Fibroblast of pulmonary artery (primary cell): ENCODE data around the gene PRDM16.

ENCODE experiments used
- DNase-seq: peaks from one replicate; pipeline ENCODE4 v3.0.0-alpha.2; 2010; ENCODE audit warnings: low read depth
- H3K4me3 ChIP-seq: replicated peaks from 2 replicates; pipeline ENCODE4 v1.5.1; 2011; ENCODE audit warnings: low read depth, mild to moderate bottlenecking, control low read depth, low read length, moderate library complexity
- TF ChIP-seq, protein P1 (sequence below): IDR thresholded peaks from 2 replicates; pipeline ENCODE4 v1.5.1; 2011; ENCODE audit warnings: mild to moderate bottlenecking, control low read depth, low read length, inconsistent platforms; ENCODE audit errors: missing control alignments

The PRDM16 gene

DNA sequence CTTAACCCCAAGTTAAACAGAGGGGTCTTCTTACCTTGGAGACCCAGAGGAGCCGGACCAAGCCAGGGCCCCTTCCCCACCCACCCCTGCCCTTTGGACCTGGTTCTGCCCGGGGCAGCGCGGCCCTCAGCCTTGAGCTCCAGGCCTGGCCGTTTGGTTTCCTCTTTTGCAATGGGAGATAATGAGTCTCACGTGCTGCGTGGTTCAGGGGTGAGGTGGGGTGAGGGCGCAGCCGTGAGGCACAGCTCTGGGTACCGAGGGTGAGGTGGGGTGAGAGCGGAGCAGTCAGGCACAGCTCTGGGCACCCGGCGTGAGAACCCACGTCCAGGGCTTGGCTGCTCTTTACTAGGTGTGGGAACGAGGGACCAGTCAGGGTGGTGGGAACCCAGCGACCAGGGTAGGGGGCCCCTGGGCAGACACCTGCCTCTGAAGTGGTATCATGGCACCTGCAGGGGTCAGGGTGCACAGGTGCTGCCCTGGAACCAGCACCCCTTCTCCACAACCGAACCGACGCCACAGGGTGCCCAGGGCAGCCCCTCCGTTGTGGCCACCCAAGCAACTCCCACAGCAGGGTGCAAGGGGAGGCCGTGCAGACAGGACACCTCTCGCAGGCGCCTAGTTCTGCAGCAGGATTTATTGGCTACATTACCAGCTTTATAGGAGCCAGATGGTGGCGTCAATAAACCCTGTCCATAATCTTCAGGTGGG is 182.2 kb downstream of the PRDM16 start:
- TF ChIP-seq, protein P1, sequence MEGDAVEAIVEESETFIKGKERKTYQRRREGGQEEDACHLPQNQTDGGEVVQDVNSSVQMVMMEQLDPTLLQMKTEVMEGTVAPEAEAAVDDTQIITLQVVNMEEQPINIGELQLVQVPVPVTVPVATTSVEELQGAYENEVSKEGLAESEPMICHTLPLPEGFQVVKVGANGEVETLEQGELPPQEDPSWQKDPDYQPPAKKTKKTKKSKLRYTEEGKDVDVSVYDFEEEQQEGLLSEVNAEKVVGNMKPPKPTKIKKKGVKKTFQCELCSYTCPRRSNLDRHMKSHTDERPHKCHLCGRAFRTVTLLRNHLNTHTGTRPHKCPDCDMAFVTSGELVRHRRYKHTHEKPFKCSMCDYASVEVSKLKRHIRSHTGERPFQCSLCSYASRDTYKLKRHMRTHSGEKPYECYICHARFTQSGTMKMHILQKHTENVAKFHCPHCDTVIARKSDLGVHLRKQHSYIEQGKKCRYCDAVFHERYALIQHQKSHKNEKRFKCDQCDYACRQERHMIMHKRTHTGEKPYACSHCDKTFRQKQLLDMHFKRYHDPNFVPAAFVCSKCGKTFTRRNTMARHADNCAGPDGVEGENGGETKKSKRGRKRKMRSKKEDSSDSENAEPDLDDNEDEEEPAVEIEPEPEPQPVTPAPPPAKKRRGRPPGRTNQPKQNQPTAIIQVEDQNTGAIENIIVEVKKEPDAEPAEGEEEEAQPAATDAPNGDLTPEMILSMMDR, result no peak
- no peak for DNase-seq

DNA sequence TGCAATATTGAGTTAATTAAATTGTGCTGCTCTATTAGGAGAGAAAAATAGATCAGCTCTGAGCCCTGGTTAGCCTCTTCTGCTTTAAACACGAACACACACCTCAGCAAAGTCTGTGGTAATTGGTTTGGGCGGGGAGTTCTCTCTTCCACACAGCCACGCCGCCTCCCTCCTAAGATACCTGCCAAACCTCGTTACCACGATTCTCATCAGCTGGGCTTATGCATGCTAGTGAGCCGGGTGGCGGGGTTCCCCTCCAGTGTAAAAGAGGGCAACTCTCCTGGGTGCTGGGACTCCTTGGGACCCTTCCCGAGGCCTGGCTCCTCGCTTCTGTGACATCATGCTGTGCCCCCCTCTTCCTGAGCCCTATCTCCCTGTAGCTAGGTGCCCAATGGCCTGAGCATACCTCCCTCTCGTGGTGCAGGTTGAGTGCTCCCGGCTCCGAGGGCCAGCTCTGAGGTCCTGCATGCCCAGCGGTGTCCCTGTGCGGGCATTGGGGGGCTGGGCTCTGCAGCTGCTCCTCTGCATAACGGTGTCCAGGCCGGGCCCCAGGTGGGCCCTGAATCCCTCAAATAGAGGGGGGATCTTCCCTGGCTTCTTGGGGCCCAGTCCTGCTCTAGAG is 182.9 kb downstream of the PRDM16 start:
- H3K4me3 ChIP-seq, result no peak overlapping the region
- TF ChIP-seq, protein P1, result no peak
- DNase-seq, result no peak

More for the DNA sequence above, 182.2 kb downstream of the PRDM16 start:
- no peak overlapping the region for H3K4me3 ChIP-seq

DNA sequence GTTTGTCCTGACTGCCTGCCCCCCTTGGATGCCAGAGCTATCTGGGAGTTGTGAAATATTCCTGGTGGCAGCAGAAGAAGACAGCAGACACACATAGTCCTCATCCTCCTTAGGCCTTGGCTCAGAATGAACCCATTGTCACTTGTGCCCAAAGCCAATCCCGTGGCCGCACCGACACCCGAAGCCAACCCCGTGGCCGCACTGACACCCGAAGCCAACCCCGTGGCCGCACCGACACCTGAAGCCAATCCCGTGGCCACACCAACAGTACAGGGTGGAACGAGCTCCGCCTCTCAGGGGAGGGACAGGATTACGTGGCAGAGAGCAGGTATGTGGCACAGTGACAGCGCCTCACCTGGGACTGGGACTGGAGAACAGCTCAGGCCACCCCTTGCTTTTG is 186.7 kb downstream of the PRDM16 start:
- DNase-seq, result no peak
- TF ChIP-seq, protein P1, result no peak
- H3K4me3 ChIP-seq, result no peak overlapping the region

DNA sequence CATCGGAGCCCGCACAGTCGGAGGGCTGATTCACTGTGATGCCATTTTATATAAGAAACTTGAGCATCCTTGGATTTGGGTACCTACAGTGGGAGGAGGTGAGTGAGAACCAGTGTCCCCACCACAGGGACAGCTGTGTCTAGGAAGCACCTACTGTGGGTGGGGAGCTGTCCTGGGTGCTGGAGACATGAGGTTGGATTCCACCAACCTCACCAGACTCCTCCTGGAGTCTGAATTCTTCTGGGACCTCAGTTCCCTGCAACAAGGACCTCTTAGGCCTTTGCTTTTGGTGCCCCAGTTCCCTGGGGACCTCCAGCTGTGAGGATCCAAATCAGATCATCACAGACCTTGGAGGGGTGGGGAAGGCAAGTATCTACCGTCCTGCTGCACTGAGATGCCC is 188.8 kb downstream of the PRDM16 start:
- no peak overlapping the region for H3K4me3 ChIP-seq
- TF ChIP-seq, protein P1, result no peak
- DNase-seq, result no peak

DNA sequence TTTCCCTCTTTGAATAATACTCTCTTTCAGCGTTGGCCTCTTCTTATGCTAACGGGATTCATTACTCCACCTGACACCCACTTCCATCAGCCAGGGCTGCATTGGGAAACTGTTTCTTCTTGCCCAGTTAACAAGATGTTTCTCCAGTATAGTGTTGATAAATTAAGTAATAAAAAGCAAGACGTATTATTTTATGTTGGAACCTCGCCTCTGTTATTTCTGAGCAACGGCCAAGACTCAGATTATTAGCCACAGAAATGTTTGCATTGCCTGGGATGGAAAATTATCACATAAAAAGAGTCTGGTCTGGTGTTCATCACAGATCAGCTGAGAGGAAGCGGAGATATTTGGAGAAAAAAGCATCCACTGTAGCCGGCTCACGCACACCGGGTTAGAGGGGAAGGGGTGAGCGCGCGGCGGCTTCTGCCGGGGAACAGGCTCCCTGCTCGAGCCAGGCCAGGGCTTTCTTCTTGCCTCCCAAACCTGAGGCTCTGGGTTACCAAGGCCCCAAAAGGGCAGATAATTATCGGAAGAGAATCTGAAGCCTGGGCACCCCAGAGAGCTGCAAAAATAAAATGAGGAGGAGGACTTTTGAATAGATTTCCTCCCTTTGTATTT is 189.5 kb downstream of the PRDM16 start:
- DNase-seq, result no peak
- no peak overlapping the region for H3K4me3 ChIP-seq
- TF ChIP-seq, protein P1, result no peak

DNA sequence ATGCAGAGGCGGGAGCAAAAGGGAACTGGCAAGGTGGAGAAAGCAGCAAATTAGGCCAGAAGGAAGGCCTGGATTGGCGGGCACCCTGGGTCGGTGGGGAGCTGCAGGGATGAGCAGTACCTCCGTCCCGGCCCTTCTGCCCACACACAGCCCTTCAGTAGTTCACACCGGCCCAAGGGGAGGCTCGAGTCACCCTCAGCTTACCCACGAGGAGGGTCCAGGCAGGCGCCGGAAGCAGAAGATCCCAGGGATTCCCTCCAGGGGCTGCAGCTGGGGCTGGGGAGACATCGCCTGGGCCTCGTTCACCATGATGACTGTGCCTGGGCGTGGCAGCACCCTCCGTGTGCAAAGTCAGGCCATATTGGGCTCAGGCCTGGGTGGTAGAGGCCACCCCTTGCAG is 190.0 kb downstream of the PRDM16 start:
- no peak for DNase-seq

More for the DNA sequence above, 190.0 kb downstream of the PRDM16 start:
- no peak overlapping the region for H3K4me3 ChIP-seq
- TF ChIP-seq, protein P1, result no peak
